ENCODE data around the gene ACSL1.
A peak's percentile ranks its signal among the peaks of the same experiment; 100 is the strongest.

ACSL1 gene

GRCh38 chr4:184838249-184839074, 12.7 kb upstream of the ACSL1 start:
- no peak for DNase-seq (ENCODE audit: low read depth)

DNA sequence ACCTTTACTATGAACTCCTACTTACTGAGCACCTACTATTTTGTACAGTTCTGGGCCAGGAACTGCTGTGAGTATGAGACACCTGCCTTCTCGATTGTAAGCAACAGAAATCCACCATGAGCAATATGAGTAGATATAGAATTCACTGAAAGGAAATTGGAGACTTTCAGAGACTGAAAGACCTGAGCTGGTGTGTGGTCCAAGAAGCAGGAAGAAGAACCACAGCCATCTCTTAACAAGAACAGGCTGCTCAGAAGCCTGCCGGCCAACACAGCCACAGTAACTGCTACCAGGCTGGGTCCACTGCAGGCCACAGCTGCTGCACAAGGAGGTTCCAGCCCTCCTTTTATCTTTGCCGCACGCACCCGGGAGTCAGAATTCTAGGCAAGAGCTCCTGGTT, 10.8 kb upstream of the ACSL1 start:
- no peak for DNase-seq (ENCODE audit: low read depth)

GRCh38 chr4:184833046-184833838, 7.5 kb upstream of the ACSL1 start:
- no peak for DNase-seq (ENCODE audit: low read depth)

- no peak for DNase-seq (ENCODE audit: low read depth)
Observed at GRCh38 chr4:184831153-184831552, 5.4 kb upstream of the ACSL1 start.

- no peak for DNase-seq (ENCODE audit: low read depth)
Observed at GRCh38 chr4:184826691-184827270, 1.0 kb upstream of the ACSL1 start.

DNA sequence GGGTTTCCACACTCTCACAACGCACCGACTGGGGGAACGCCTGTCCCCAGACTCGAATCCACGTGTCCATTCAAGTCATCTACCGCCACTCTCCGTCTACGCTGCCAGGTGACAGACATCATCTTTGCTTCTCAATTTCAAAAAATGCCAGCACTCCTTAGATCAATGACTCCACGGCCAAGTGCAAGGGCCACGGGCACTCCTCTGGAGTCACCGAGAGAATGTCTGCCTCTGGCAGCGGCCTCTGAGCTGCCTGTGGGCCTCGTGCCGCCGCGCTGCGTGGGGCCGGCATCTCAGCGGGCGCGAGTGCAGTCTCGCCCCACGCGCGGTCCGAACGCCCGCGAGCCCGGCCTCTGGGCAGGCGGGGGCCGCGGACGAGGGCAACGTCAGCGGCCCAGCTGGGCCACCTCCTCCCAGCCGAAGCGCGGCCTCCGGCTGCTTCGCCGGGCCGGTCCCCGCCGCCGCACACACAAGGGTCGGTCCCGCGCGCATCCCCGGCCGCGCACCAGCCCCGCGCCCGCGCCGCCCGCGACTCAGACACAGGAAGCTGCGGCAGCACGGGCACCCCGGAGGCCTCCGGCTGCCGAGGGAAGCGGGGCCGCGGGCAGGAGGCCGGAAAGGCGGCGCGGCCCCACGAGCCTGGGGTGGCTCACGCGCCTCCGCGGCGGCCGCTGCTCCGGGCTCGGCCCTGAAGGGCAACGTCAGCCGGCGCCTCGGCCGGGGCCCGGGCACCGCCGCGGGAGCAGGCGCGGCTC, 450 bp downstream of the ACSL1 start:
- peak; percentile 20 for DNase-seq (ENCODE audit: low read depth)

- no peak for DNase-seq (ENCODE audit: low read depth)
Observed at GRCh38 chr4:184824776-184825084, 1.0 kb downstream of the ACSL1 start.

- no peak for DNase-seq (ENCODE audit: low read depth)
Observed at GRCh38 chr4:184824081-184824775, 1.5 kb downstream of the ACSL1 start.

GRCh38 chr4:184823014-184823413, 2.8 kb downstream of the ACSL1 start:
- no peak for DNase-seq (ENCODE audit: low read depth)

DNA sequence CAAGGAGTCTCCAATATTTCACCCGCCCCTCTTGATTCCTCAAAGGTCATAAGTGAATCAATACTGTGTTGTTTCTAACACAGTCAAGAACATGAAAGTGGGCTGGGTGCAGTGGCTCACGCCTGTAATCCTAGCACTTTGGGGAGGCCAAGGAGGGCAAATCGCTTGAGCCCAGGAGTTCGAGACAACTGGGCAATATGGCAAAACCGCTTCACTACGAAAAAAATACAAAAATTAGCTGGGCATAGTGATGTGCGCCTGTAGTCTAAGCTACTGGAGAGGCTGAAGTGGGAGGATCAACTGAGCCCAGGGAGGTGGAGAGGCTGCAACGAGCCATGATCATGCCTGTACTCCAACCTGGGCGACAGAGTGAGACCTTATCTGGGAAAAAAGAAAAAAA, 3.4 kb downstream of the ACSL1 start:
- no peak for DNase-seq (ENCODE audit: low read depth)

DNA sequence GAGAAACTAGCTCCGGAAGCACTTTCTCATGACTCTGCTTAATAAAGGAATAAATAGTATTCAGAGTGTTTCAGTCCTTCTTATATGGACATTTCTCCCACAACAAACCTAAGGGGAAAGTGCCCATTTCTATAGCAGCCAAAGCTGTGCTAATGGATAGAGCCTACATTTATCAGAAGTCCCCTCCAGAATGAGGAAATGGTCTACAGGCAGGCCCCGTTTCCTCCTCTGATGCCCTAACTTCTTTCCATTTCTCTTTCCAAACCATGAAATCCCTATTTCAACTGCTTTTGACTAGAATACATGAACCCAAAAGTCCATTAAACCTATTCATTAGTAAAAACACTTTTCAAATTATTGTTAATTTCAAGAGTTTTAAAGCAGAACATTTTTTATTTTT, 4.5 kb downstream of the ACSL1 start:
- DNase-seq (ENCODE audit: low read depth), result no peak

DNA sequence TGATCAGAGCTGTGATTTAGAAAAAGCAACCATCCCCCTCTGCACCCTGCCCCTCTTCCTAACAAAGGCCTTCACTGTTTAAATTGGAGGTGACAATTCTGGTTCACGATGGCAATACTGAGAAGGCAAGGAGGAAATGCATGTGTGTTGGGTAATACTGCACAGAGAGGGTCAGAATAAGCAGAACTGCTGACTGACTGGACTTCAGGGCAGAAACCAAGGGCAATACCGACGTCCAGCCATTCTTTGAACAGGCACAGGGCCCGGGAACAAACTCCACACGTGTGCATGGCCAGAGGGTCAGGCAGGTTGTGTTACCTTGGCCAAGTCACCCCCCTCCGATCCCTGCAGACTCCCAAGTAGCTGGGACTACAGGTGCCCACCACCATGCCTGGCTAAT, 6.0 kb downstream of the ACSL1 start:
- DNase-seq (ENCODE audit: low read depth), result no peak

DNA sequence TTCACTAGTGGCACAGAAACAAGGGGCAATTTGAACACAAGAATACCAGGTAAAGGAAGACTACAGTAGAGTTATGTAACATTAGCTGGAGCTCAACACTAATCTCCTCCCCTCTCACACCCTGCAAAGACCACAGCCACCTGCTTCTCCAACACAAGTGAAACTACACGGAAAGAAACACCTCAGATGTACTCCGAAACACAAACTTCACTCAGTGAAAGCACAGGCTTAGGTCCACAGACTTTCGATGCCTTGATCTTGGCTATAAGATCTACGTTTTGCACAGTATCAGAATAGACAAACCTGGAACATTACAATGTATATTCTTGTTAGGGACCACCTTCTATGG, 7.6 kb downstream of the ACSL1 start:
- DNase-seq (ENCODE audit: low read depth), result no peak

- no peak for DNase-seq (ENCODE audit: low read depth)
Observed at GRCh38 chr4:184817494-184818215, 8.1 kb downstream of the ACSL1 start.

GRCh38 chr4:184816962-184817361, 8.8 kb downstream of the ACSL1 start:
- DNase-seq (ENCODE audit: low read depth), result no peak

GRCh38 chr4:184815046-184815877, 10.5 kb downstream of the ACSL1 start:
- DNase-seq (ENCODE audit: low read depth), result no peak

GRCh38 chr4:184814686-184815045, 11.1 kb downstream of the ACSL1 start:
- no peak for DNase-seq (ENCODE audit: low read depth)

DNA sequence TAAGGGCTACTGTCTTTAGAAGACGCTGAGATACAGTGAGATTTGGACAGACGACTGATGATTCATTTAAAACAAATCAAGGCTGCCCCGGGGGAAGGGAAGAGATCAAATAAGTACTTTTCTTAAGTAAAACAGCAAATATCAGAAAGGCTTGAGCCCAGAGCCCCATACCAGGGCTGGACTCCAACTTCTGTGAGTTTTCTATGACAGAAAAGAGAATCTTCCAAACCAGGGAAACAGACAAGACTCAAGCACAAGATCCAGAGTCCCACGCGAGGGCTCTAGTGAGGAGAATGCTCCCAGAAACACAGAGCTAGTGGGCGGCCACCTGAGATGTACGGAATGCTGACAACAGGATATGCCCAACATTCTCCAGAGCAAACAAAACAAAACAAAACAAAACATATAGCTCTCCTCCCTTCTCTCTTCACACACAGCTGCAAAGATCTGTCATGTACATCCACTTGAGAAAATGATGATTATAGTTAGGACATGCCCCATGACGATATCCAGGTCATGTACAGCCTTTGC, 13.1 kb downstream of the ACSL1 start:
- no peak for DNase-seq (ENCODE audit: low read depth)

GRCh38 chr4:184812199-184812542, 13.6 kb downstream of the ACSL1 start:
- DNase-seq (ENCODE audit: low read depth), result no peak

- no peak for DNase-seq (ENCODE audit: low read depth)
Observed at GRCh38 chr4:184811526-184812198, 14.1 kb downstream of the ACSL1 start.

All from activated gamma-delta T cell treated with anti-CD3 and anti-CD28 coated beads, Interleukin-2, amount 50 U/mL, for 16 hours (primary cell).